Measurements from ENCODE around the gene YPEL2.
A peak's percentile ranks its signal among the peaks of the same experiment; 100 is the strongest.

The YPEL2 gene

GRCh38 chr17:59381716-59382570, 50.5 kb downstream of the YPEL2 start:
- H3K27ac ChIP-seq = peak overlapping the region; percentile 22
- TF ChIP-seq CTCF (conservative IDR thresholded peaks at IDR 0.05) (no peak), ZFX (IDR thresholded peaks at IDR 0.05) (no peak)

DNA sequence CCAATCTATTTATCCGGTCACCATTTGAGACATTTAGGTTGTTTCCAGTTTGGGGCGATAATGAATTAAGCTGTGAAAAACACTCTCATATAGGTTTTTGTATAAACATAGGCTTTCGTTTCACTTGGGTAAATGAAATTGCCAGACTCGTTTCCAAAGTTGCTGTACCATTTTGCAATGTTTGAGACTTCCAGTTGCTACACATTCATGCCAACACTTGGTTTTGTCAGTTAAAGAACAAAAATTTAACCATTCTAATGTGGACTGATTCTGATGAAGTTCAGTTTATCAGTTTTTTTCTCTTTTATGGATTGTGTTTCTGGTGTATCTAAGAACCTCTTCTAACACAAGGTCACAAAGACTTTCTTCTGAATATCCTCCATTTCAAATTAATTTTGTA, 52.4 kb downstream of the YPEL2 start:
- H3K27ac ChIP-seq = no peak overlapping the region
- TF ChIP-seq ZFX (IDR thresholded peaks at IDR 0.05) = no peak
- TF ChIP-seq CTCF (conservative IDR thresholded peaks at IDR 0.05) = no peak

DNA sequence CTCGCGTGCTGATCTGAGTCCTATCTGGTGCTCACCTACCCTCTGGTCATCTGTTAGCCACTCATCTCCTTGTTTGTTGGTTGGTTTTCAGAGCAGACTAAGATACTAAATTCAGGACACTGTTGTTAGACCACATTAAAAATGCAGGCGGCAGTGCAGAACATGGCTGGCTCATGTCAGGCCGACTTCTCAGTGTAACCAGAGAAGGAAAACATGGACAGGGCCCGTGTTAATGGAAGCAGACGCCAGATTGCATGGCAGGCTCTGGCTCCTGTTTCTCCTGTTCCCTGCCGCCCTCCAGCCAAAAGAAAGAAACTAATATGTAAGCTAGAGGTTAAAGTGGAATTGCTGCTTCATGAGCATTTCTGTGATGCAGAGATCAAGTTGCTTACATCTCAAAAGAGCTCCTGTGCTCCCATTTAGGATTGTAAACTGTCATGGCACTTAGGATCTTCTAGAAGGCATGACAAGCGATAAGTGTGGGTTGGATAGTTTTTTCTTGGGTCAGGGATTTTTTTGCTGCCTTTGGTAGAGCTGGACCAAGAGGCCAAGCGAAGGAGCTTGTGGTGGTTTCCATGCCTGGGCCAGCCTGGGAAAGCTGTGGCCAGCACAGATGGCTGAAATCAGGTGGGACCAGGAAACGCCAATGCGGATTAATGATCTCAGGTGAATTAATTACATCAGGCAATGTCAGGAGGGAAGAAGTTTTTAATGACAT, 56.1 kb downstream of the YPEL2 start:
- TF ChIP-seq CTCF (conservative IDR thresholded peaks at IDR 0.05) (no peak), ZFX (IDR thresholded peaks at IDR 0.05) (no peak)
- no peak overlapping the region for H3K27ac ChIP-seq

- no peak overlapping the region for H3K27ac ChIP-seq
- TF ChIP-seq CTCF (conservative IDR thresholded peaks at IDR 0.05) (no peak), ZFX (IDR thresholded peaks at IDR 0.05) (no peak)
Observed at GRCh38 chr17:59388069-59388556, 56.7 kb downstream of the YPEL2 start.

DNA sequence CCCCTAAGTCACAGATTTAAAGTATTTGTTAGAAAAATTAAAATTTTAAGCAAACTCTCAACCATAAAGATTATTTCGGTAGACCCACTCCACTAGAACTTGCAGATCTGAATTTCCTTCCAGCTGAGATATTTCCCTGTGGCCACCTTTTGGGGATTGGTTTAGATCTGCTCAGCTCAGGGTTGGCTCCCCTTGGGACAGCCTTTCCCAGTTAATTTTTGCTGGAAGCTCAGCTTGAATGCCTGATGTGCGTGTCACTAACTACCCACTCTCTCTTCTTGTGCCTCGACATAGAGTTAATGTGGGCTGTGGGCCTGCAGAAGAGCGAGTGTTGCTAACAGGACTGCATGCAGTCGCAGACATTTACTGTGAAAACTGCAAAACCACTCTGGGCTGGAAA, 57.6 kb downstream of the YPEL2 start:
- TF ChIP-seq ZFX (IDR thresholded peaks at IDR 0.05) = no peak
- TF ChIP-seq CTCF (conservative IDR thresholded peaks at IDR 0.05) = no peak
- H3K27ac ChIP-seq = no peak overlapping the region

GRCh38 chr17:59391021-59391420, 59.6 kb downstream of the YPEL2 start:
- TF ChIP-seq CTCF (conservative IDR thresholded peaks at IDR 0.05) (no peak), ZFX (IDR thresholded peaks at IDR 0.05) (no peak)
- H3K27ac ChIP-seq = no peak overlapping the region
